Caki2 (cell line): ENCODE results near the gene AK8. TPM values are rescaled to one million over a fixed set of nuclear protein-coding genes. Genes with fewer than 3 reads are reported as not detected.

Source experiments
- DNase-seq: peaks from one replicate; pipeline ENCODE4 v3.0.0-alpha.2; 2015; ENCODE audit warnings: low read depth
- in situ Hi-C: cut with HindIII; loops from 2 replicates; pipeline ENCODE4 v1.10.0; 2016; ENCODE audit warnings: low sequenced_read_pairs, low pct_unique_long_range_greater_than_20kb, mixed read lengths
- total RNA-seq: library from RNA; depleted of rRNA; stranded (reverse); fragments of >200 nt; shearing (Covaris generic); gene quantifications from 2 replicates; pipeline ENCODE4 v1.2.3, GENCODE V29; 2014; ENCODE audit warnings: low replicate concordance

AK8 gene
- total RNA-seq, 1 experiment from 2014 or later = 2.6 TPM

DNA sequence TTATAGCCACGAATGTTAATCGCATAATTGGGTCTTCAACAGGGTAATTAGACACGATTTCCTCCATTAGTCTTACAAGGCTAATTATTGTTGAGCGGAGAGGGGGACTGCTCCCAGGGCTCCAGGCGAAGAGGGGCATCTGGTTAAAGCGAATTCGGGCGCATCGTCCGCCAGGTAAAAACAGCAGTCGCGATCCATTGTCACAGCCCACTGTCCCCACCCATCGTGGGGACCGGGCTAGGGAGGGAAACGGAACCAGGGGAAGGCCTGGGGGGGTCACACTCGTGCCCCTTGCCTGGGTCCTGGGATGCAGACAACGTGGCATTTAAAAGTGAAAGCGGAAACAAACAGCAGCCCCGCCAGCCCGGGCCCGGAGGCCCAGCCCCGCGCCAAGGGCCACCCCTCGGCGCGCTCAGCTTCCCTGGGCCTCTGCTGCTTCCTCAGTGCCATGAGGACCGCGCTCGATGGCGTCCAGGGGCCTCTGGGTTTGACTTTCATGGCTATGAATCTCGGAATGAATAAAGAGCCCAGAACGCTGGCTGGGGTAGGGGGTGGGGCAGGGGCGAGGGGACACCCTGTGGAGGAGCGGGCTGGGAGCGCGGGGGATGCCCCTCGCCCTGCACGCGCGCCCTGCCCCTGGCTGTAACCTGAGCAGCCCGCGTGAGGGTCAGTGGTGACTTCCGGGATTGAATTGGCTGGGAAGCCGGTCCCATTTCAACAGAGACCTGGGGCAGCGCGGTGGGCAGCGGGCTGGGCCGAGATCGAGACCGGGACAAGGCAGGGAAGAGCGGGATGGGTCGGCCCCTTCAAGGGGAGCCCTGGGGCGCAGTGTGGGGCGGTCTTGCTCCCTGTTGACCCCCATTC is 107.9 kb downstream of the AK8 start:
- in situ Hi-C loops = no loop called here
- peak; percentile 69 for DNase-seq

DNA sequence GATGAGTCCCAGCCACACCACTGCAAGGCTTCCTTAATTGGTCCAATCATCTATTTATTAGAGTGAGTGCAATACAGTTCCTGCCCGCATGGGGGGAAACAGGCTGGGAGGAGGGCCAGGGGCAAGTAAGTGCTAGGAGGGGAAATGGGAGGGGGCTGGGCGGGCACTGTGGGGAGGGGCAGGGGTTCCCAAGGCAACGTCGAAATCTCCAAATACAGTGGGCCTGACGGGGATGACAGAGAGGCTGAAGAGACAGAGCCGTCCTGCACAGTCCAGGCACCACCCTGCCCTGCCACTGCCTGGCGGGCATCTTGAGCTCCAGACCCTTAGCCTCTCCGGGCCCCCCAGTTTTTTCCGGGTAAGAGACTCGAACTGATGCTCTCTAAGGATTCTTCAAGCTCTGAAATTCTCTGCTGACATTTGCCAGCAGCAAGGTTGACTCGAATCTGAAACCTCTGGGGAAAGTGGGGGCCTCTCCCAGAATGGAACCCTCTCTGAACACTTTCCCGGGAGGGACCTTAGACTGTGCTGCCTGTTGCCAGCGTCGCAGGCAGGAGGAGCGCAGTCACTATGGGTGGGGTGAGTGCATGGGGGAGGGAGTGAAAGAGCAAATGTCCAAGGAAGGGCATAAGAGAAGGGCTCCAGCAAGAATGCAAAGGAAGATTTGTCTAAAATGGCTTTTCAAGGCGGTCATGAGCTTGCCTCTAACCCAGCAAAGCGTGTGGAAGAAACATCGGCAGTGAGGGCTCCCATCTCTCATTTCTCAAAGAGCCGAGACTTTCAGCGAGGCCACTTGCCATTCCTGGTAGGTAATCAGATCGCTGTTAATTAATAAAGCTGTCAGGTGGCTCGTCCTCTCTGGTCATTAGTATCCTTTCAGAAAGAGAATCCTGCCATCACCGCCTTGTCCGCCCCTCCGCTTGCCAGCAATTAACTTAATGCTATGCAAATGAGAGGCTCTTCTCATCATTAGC is 108.9 kb downstream of the AK8 start:
- in situ Hi-C loops = no loop called here
- DNase-seq = peak; percentile 63

DNA sequence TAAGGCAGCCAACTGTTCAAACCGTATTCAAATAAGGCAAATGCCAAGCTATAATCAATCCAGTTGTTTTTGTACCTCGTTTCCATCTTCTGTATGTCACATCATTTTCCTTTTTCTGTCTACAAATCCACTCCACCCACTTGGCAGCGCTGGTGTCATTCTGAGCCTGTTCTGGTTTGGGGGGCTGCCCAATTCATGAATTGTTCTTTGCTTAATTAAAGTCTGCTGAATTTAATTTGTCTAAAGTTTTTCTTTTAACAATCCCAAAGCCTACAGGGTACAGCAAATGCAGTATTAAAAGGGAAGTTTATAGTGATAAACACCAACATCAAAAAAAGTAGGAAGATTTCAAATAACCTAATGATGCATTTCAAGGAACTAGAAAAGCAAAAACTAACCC is 114.5 kb downstream of the AK8 start:
- in situ Hi-C loops = no loop called here
- DNase-seq = no peak

DNA sequence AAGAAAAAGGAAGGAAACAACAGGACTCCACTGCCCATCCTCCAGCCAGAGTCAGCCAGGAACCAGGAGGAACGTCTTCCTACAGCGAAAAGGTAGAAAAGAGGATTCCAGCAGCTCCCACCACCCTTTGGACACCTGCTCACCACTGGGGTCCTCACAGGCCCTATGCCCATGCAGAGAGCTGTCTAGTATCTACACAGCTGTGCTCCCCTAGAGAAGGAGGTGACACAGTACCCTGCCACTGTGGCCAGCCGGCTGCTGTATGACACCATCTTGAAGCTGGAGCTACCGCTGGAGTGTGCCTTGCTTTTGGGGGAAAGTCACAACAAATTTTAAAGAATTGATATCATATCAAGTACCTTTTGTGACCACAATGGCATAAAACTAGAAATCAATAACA is 115.2 kb downstream of the AK8 start:
- DNase-seq = no peak
- in situ Hi-C loops = no loop called here

DNA sequence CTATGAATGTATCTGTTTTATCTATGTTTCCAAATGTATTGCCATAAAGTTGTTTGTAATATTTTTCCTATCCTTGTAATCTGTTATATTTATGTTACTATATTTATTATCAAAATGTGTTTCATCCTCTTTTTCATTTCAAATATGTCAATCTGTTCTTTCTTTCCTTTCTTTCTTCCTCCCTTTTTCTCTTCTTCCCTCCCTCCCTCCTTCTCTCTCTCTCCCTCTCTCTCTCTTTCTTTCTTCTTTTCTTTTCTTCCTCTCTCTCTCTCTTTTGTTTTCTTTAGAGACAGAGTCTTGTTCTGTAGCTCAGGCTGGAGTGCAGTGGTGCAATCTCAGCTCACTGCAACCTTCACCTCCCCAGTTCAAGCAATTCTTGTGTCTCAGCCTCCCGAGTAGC is 116.5 kb downstream of the AK8 start:
- no peak for DNase-seq
- in situ Hi-C loops = no loop called here

DNA sequence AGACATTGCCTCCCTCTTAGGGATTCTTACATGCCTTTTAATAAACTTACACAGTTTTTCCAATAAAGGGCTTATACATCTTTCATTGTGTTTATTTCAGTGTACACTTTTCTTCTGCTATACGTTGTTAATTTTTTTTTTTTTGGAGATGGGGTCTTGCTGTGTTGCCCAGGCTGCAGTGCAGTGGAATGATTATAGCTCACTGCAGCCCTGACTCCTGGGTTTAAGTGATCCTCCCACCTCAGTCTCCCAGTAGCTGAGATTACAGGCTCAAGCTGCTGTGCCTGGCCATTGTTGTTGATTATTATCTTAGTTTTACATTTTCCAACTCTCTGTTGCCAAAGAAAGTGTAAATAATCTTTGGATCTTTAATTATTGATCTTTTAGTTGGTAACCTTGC is 118.0 kb downstream of the AK8 start:
- in situ Hi-C loops = no loop called here
- no peak for DNase-seq

DNA sequence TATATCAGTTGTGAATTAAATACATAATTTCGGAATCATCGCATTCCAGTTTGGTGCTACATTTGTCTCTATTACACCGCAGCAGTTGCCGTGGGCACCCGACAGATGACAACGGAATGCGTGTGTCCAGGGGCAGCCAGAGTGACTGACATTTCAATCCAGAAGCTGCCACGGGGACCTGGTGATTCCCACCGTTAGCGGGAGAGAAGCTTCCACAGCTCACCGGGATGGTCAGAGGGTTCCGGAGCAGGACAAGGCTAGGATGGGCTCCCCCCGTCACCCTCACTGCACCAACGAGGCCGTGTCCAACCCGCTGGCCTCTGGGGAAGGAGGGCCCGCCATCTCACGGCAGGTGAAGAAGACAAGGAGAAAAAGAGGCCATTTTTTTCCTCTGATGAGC is 121.1 kb downstream of the AK8 start:
- in situ Hi-C loops = no loop called here

DNA sequence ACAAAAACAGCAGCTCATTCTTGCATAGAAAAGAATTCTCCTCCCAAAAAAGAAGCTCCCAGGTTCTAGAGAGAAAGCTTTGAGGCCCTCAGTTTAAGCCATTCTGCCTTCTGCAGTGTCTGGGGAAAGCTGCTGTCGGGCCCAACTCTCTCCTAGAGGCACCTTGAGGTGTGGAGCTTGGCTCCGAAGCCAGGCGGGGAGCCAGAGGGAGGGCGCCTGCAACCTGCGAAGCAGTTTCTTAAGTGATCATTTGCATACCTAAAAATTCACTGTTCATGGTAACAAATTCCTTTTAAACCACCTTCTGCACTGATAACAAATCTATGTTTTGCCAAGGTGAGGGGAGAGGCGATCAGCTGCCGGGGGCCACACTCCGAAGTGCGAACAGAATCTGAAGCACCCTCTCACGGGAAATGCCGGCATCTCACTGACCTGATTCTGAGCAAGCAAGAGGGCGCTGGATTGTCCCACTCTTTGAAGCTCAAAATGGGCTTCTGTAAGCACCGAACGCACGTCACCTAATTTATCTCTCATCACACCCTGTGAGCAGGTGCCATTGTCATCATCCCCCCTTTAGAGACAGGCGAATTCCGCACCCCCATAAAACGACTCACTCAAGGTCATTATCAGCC is 121.8 kb downstream of the AK8 start:
- no peak for DNase-seq
- in situ Hi-C loops = no loop called here

More for the DNA sequence above, 121.1 kb downstream of the AK8 start:
- no peak for DNase-seq

DNA sequence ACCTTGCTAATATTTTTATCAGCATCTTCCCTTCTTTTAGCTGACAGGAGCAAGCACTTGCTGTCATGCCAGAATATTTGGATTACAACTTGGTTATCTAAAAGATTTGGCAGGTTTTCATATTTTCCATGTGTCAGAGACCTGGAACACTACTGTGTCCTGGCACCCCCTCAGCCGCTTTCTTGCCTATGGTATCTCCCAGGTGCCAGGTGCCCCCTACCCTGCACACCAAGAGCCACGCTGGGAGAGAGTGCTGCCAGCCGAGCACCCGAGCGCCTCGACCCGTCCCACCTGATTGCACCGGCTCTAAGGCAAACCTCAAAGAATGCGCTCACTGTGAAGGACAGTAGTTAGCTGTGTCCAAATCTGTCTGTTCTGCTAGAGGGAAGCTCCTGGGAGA is 123.0 kb downstream of the AK8 start:
- in situ Hi-C loops = no loop called here
- no peak for DNase-seq

DNA sequence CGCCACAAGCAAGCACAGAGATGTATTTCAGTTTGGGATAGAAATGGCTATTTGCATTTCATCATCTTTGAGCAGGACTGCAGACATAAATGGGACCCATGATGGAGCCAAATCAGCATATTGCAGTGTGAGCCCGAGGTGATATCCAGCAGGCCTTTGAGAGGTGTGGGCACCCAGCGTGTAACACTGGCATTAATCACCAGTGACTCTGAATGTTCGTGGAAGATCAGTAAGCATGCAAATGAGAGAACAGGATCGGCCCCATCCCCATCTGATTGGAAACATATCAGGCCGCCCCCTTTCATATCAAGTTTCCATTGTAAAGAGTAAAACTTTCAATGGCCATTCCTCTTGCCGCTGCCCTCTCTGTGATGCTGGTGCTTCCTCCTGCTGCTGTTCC is 123.8 kb downstream of the AK8 start:
- in situ Hi-C loops = no loop called here
- DNase-seq = no peak

DNA sequence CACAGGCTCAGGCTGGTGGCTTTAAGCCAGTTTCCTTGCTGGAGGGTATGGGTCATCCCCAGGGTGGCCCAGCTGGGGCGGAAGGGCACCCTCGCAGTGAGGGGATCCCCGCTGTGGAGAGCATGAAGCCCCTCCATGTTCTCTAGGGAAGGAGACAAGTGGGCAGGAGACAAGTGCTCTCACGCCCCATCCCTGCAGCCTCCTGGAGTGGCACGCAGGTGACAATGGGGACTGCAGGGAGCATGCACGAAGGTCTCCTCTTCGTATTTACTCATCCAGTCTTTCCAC is 124.5 kb downstream of the AK8 start:
- no peak for DNase-seq
- in situ Hi-C loops = no loop called here

DNA sequence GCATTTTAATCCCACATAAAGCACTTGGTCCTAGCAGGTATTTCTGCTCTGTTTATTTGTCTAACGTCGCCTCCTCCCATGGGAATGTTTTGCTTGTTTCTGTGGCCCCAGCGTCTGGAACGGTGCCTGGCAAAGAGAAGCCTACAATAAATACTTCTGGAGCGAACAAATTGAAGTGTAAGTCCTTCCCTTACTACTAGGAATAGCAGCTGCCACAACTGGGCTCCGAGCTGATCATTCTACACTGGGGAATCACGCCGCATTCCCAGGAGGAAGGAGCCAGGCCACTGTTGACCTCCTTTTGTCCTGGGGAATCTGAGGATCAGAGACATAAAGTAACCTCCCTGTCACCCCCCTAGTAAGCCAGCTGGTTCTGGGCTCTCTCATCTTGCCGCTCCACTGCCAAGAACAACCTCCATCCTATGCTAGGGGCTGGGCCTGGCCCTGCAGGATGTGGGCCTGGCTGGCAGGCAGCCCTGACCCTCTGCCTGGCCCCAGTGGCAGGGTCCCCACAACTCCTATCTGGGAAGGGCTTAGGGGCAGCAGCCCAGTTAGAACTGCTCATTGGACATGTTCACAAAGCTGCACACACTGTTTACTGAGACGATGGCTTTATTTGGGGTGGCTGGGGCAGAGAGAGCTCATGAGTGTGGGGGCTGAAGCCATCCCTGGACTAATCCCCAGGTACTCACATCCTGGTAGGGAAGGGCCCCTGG is 125.0 kb downstream of the AK8 start:
- DNase-seq = peak; percentile 22

DNA sequence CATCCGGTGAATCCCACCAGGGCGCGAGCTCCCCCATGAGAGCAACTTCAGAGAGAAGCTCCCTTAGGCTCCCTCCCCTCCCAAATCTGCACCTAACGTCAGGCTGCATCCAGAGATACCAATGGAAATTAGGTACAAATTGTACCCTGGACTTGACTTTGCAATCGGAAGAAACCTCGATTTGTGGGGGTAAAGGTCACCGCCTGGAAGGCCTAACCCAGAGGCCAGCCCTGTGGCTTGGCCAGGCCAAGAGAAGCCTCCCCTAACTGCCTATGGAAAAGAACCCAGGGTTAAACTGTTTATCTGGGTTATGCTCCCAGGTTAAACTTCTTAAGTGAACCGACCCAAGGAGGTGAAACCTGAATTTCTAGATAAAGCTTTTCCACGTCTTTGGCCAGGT is 127.4 kb downstream of the AK8 start:
- in situ Hi-C loops = no loop called here
- DNase-seq = no peak

More for the DNA sequence above, 125.0 kb downstream of the AK8 start:
- in situ Hi-C loops = no loop called here

DNA sequence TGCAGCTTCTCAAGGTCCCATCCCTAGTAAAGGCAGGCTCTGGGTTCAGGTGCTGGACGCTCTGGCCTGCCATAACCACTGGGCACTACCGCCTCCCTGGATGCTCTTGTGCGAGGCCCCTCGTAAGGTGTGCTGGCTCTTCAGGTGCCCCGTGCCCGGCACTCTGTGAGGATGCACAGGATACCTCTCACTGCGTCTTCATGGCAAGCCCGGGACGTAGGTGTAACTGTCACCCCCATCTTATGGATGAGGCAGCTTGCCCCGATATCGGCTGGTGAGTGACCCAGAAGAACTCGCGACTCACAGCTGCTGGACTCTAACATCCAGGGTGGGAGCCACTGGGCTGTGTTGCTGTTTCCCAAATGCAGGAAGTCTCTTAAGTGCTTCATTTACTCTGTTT is 128.8 kb downstream of the AK8 start:
- no peak for DNase-seq
- in situ Hi-C loops = no loop called here

DNA sequence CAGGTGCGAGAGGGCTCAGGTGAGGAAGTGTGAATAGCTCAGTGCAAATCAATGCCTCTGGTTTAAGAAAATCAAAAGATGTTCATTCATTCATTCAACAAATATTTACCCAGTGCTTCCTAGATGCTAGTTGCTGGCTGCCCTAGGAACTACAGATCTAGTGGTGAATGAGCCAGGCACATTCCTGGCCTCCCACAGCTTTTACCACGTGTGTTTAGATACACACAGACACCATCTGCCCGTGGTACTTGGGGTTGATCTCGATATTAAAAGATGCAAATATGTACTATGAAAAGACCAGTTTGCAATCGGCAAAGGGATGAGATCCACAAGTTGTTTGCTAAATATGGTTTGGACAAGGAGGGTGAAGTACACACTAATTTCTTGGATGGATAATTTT is 129.6 kb downstream of the AK8 start:
- DNase-seq = no peak
- in situ Hi-C loops = no loop called here

DNA sequence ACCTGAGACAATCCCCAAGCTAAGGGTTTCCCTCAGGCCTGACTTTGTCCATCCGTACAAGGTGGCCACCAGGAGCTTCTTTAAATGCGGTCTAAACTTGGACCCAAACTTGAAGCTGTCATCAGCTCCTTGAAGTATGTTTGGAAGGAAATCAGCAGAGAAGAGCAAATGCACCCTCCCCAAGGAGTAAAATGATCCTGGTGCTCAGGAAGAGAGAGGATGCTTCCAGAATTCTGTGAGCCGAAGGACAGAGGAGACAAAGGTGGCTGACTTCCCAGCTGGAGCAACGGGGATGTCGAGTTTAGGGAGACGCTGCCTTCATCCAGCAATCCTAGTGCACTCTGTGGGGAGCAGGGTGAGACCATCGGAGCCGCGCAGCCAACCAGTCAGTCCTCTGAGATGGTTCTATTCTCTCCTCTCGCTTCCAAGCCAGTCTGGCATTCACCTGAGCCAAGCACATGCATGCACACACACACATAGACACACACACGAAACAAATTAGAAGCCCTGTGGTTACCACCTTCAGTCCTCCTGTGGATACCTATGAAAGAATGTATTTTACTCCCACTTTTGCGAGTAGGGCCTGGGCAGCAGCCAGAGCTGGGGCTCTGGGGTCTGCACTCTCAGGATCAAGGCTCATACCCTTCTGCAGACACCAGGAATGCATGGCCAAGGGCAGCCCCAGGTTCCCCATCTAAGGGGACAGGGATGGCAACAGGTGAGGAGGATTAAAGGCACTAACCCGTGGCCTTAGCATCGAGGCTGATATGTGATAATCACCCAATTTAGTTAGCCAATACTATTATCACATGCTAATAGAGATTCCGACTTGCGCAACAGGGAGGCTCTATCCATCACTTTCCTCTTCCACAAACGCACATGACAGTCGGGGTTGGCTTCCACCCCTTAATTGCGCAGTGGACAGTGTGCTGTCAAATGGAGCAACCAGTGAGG is 132.1 kb downstream of the AK8 start:
- in situ Hi-C loops = no loop called here
- DNase-seq = no peak
